Bone marrow (tissue), 2 donors: Measurements from ENCODE around the gene PHLDB2.

Source experiments
- DNase-seq, 2 donors: peaks; one replicate each; lab custom pipeline; 2025; lab: John Stamatoyannopoulos, UW

Gene PHLDB2

DNA sequence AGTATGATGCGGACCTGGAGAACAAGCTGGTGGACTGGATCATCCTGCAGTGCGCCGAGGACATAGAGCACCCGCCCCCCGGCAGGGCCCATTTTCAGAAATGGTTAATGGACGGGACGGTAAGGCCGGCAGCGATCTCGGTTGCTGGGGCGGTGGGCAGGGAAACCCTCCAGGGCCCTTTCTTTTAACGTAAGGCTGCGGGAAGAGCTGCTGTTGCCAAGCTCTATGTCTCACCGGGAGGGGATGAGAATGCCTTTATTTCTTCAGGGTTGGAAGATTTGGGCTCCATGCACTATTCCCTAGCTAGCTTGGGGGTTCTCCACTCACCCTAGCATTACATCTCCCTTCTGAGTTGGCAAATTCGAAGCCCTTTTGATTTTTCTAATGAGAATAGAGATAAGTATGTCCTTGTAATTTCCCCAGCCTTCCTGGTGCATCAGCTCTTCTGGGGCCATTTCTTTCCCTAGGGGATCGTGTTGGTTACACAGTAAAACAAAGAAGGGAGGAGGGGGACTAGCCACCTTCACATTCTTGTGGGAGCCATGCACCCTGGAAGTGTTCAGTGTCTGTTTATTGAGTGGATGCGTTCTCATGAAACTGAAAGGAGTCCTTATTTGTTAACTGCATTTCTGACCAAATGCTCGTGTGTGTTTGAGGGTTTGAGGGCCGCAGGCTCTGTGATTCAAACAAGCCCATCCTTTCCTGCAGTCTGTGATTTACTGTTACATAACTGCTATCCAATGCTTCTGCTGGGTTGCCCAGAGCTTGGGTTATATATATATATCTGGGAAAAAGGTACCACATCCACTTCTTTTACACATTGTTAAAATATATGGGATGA is 140.6 kb downstream of the PHLDB2 start:
- no peak for DNase-seq

DNA sequence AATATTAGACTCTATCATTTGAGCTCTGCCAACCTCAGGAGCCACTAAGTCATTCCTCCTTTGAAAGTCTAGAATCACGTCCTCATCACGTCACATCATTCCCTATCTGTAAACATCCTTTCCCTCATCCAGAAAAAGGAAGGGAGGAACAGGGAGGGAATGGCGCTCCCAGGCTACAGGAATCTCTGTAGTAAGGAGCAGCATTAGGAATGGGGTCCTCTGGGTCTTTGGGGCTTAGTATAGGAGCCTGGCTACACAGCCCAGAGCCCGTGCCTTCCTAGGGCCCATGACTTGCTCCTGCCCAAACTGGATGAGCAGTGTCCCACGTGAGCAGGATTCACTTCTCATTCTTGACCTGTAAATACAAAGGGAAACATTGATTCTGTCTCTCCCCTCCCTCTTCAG is 141.3 kb downstream of the PHLDB2 start:
- DNase-seq = no peak

DNA sequence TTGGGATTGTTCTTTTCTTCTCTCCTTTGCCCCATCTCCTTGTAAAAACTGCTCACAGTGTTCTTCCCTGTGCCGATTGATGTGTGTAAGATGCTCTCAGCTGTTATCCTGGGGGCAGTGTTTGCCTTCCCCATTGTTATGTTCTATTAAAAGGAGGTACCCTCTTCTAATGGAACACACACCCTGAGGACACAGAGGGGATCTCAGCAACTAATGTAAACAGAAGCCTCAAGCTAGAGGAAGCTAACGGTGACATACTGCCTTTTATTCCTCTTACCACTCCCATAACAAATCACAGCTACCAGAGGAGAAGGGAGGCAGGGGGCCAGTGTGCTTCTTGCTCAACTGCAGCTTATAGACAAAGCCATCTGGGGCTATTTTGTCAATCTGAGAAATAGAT is 141.9 kb downstream of the PHLDB2 start:
- DNase-seq = no peak

DNA sequence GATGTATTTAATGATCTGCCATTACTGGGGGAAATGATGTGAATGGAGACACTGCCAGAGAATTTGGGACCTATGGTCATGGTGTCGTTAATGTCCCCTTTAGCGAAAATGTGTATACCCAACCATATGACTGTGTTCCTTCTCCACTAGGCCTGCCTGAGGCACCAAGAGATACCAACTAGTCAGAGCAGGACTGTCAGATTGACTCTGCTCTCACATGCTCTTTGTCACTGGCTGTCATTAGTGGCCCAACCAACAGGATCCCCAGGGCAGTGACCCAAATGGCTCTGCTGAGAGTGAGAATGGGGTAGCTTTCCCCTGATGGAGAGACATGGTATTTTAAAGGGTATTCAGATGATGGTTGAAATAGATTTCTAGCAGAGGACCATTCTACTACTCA is 142.5 kb downstream of the PHLDB2 start:
- no peak for DNase-seq

DNA sequence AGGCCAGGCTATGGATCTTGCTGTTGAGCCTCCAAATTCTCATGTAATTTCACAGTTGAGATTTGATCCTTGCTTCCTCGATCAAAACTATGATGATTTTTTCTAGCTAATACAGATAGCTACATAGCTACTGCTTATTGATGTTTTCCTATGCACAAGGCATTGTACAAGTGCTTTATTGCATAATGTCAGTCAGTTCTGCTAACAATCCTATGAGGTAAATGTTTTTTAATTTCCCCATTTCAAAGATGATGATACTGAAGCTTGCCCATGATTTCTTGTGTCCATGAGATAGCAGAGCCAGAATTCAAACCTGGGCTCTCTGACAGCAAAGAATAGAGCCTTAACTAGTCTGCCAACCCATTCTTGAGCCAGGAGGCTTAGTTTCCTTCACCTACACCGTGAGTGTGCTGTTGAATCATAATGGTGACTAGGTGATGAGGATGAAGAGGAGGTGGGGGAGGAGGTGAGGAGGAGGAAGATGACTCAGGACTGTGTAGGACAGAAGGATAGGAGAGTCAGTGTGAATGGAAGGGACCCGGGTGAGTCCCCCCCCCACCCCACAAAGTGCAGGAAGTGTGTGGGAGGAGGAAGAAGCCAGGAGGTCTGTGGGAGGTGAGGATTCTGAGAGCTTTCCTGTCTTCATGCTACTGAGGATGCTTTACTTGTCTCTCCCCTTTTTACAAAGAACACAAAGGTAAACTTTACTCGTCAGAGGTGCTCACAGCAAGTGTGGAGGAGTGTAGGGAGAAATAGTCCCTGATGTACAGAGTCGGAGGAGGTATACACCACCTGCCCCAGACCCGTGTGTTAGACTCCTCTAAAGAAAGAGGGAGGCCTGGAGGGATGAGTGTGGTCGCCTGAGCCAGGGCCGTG is 143.3 kb downstream of the PHLDB2 start:
- DNase-seq = no peak

DNA sequence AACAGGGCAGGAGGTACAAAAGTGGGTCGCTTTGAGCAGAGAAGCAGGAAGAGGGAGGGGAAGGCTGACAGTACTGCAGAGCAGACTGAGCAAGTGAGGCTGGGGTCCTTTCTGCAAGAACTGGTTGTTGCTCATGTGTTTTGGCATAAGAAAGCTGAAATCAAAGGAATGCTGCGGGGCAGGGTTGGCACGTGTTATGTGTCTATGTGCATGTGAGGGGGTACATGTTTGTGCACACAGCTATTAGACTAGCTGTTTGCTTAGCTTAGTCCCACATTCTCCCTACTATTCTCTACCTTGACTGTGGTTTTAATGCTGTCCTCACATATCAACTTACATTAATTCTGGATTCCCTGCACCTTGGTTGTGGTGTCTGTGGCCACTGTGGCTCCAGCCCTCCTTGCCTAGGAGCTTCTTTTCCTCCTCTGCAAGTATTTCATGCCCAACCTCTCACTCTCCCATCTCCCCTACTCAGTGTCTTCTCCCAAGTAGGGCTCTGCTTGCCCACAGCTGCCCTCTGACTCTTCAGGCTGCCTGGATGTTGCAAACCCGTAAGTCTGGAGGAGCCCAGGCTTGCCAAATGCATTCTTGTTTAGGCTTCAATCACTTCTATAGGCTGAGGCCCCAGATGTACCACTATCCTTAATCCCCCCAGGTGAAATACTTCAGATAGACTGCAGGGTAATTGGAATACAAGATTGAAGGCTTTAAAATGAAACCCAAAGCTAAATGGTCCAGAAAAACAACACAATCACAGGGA is 144.4 kb downstream of the PHLDB2 start:
- DNase-seq = no peak

DNA sequence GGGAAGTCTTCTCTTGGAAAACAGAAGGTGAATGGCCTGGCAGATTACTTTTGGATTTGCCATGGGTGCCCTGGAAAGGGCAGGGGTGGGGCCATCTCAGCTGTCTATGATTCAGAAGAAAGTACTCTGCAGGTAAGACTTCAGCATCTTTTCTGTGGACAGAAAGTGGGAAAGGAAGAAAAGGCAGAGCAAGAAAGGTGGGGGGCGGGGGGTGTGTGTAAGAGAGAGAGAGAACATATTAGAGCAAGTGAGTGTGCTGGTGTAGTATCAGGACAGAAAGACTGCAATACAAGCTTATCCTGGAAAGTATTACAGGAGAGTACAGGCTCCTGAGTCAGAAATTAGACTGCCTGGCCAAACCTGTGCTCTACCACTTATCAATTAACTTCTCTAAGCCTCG is 145.1 kb downstream of the PHLDB2 start:
- no peak for DNase-seq

DNA sequence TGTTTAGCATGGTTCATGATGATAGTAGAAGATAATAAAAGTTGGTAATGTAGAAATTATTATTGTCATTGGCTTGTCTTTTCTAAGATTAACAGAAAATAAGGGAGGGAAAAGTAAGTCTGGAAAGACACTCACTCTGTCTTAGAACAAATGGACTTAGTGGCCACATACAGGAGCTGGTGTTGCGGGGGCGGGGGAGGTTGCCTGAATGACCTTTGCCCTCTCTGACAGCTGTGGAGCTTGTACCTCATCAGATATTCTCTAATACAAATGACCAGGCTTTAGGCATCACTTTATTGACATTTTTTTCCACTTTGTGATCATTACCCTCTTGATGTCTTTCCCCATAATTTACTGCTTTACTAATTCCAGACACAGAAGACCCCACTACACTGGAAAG is 145.6 kb downstream of the PHLDB2 start:
- no peak for DNase-seq

DNA sequence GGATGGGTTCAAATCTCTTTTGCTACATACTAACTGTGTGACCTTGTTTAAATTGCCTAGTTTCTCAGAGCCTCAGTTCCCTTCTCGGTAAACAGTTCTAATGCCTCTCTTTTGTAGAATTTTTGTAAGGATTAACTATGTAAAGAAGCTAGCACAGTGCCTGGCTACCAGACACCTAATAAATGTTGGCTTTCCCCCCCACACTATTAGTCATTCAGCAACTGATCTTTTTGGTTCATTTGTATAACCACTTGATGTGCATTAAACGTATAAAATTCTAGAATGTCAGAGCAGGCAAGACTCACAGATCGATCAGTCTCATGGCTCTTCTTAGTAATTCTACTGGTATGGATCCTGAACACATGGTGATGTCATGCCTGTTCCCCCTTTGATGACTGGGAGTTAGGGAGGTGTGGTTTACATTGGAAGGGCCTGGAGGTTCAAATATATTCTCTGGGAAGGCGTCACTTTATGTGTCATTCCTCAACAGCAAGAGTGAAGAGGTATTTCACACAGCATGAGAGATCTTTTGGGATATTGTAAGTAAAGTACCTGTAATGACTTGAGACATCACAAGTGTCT is 146.1 kb downstream of the PHLDB2 start:
- no peak for DNase-seq

DNA sequence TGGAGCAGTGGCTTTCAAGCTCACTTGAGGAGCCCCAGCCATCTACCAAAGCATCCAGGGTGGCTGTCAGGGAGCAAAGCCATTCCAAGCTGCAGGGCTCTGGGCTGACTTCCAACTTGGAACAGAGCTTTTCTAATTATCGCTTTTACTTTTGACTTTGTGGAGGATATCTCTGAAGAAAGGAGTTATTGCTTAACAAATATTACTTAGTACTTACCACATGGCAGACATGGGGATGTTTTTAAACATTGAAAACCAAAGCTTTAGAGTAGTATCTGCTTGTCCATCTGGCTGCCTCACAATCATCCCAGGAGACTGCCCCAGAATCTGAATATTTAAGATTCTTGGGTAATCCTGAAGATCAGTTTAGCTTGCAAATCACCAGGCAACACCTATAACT is 148.6 kb downstream of the PHLDB2 start:
- no peak for DNase-seq

DNA sequence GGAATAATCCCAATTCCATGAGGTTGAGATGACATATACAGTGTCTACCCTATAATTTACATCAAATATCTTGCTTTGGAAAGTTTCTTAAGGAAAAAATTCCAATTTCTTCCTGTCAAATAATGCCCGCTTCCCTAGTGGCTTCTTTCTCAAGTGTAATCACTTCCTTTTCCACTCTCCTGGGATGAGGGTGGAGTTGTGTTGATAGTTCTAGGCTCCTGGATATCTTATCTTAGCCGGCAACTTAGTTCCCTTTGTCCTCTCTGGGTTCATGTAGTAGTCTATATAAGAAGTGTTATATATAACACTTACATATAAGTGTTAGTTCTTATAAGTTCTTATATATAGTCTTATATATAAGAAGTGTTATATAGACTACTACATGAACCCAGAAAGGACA is 150.6 kb downstream of the PHLDB2 start:
- DNase-seq = no peak

DNA sequence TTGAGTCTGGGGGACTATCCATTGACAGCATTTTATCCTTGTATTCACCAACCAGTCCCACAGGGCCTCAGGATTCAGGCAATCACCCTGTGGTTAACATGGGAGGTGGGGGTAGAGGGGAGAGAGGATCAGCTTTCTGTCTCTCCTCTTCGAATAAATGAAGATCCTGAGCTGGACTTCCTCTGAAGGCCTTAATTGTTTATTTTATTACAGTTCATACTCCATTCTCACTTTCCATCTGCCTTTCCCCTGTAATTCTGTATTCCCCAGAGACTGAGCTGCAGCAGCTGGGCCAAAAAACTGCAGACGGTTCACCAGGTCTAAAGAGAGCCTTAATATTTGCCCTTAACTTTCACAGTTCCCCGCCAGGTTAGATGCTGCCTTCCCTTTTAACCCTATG is 151.6 kb downstream of the PHLDB2 start:
- DNase-seq = no peak

DNA sequence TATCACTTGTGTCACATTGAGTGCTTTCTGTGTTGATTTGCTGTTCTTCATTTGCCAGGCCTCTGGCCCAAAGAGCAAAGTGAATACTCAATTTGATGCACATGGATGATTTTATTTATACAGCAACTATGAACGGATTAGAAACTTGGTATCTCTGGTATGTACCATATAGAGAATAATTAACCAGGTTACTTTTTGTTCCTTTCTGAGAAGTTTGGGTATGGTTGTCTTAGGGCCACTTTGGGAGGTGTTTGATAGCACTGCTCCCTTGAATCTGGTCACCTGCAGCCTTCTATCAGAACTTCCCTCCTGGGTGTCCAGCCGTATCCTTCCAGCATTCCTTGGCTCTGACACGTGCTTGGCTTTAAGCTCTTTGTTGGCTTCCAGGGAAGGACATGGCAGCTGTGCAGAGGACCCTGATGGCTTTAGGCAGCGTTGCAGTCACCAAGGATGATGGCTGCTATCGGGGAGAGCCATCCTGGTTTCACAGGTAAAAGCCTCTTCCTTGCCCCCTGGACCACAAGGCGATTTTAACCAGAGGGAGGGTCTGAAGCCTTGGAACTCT is 152.4 kb downstream of the PHLDB2 start:
- DNase-seq = no peak

DNA sequence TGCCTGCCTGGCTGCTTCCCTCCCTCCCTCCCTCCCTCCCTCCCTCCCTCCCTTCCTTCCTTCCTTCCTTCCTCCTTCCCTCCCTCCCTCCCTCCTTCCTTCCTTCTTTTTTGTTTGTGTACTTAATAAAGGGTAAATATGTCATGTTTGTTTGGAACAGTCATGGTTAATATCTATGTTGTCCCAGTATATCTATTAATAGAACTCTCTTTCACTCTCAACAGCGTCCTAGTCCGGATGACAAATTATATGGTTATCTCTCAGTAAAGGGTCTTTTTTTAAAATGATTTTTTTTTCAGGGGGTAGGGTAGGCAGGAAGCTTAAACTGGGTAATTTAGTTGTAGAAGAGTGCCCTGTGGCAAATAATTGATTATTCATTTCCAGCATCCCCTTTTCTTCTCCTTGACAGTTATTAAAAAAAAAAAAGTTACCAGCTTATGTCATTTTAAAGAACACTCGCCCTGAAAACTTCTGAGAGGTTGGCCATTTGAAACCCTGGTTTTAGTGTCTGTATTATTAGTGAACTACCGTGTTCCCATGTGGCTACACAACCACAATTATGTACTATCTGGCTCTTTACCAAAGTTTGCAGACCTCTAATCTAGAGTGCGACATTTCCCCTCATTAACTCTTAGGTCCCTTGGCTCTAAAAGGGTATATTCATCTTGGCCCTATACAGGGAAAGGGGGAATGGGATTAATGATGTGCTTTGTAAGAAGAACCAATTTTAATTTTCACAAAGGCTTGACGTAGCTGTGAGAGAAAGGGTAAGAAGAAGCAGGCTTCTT is 153.3 kb downstream of the PHLDB2 start:
- DNase-seq = no peak

DNA sequence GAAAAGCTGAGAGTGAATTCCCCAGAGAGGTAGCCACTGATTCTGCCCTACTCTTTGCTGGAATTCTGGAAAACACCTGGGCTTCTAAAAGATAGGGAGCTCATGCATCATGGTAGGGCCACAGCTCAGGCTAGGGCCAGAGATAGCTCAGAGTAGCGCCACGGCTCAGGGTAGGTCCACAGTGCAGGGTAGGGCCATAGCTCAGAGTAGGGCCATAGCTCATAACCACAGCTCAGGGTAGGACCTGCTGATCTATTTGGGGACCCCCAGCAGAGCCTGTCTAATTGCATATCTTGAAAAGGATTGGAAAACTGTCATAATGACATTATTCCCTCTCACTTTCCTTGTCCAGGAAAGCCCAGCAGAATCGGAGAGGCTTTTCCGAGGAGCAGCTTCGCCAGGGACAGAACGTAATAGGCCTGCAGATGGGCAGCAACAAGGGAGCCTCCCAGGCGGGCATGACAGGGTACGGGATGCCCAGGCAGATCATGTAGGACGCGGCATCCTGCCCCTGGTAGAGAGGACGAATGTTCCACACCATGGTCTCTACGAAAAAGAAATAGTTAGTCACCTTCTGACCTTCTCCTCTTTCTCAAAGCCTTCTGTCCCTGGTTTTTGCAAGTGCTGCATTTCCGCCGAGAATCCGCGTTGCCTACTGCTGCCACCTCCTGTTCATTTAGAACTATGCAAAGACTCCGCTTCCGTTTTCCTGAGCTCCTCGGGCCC is 154.2 kb downstream of the PHLDB2 start:
- DNase-seq = peak in 1 of 2 donors; percentile 40

DNA sequence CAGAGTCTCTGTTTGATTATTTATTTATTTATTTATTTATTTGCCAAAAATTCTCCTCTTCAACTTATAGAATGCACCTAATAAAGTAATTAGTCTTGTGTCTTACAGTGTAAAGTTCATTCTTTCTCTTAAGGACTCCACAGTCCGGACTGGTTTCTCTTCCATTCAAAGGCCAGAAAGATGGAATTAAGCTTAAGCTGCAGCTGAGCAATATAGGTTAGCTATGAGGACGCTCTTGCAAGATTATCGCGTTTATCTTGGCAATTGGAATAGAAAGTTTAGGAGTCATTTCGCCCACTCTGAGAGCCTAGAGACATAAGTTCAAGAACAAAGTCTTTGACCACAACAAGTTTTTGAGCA is 154.7 kb downstream of the PHLDB2 start:
- no peak for DNase-seq

DNA sequence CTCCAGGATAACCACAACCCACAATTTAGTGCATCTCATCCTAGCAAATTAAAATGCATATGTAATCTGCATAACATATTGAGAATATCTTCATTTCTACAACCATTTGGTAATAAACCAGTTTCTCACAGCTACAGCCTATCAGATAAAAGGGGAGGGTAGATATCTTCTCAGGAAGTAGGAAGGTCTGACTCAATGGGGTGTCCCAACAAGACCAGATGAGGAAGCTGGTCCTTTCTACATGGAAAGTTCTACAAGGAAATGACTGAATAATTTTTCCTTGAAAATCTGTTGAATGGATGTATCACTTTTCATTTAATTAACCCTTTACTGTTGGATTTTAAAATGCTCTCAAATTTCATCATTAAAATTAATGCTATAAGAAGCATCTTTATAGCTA is 158.0 kb downstream of the PHLDB2 start:
- no peak for DNase-seq

DNA sequence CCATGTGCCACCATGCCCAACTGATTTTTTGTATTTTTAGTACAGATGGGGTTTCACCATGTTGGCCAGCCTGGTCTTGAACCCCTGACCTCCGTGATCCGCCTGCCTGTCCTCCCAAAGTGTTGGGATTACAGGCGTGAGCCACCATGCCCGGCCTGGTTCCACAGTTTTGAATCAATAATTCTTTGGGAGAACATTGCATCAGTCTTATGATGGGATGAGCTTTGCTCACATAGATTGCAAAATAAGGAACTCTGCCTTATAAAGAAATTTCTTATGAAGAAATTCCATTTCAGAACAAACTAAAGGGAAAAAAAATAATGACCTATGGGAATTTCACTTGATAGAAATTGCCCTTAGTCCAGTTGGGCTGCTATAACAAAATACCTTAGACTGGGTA is 159.6 kb downstream of the PHLDB2 start:
- no peak for DNase-seq

DNA sequence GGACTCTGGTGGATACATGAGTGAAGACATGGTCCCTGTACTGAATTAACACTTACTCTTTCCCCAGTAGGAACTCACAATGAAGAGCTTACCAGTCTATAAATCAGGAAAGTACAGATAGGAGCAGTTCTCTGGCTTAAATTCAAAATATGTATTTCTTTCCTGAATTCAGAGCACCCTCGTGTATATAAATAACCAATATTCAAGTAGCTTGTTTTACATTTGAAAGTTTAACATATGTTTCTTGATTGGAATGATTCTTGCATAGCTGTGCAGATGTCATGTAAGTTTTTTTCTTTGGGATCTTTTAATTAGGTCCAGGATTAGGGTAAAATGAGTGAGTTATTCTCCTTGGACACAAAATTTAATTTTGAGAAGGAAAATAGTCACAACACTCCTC is 160.7 kb downstream of the PHLDB2 start:
- no peak for DNase-seq

DNA sequence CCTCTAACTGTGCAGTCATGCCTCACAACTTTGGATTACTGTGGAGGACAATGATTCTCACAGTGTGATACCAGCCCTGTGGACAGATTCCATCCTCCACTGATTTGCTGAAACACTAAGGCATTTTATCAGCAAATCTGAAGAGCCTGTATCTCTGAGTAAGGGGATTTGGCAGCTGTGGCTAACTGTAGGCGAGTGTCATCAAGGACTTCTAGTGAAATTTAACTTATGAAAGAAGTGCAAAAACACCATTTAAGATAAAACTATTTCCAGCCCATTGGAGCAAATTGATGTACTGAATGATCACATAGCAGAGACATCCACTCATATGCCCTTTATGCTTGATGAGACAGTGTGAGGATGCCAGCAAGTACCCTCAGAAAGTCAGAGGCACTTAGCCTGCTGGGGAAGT is 161.6 kb downstream of the PHLDB2 start:
- no peak for DNase-seq
